GM18520 (cell line): ENCODE results near the gene FBLIM1.

Experiments used
- ATAC-seq: cut with Tn5 transposase; IDR thresholded peaks from one replicate; pipeline ENCODE4 v1.9.1; 2021; ENCODE audit not compliant: unreplicated experiment

The FBLIM1 gene, protein sequence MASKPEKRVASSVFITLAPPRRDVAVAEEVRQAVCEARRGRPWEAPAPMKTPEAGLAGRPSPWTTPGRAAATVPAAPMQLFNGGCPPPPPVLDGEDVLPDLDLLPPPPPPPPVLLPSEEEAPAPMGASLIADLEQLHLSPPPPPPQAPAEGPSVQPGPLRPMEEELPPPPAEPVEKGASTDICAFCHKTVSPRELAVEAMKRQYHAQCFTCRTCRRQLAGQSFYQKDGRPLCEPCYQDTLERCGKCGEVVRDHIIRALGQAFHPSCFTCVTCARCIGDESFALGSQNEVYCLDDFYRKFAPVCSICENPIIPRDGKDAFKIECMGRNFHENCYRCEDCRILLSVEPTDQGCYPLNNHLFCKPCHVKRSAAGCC

DNA sequence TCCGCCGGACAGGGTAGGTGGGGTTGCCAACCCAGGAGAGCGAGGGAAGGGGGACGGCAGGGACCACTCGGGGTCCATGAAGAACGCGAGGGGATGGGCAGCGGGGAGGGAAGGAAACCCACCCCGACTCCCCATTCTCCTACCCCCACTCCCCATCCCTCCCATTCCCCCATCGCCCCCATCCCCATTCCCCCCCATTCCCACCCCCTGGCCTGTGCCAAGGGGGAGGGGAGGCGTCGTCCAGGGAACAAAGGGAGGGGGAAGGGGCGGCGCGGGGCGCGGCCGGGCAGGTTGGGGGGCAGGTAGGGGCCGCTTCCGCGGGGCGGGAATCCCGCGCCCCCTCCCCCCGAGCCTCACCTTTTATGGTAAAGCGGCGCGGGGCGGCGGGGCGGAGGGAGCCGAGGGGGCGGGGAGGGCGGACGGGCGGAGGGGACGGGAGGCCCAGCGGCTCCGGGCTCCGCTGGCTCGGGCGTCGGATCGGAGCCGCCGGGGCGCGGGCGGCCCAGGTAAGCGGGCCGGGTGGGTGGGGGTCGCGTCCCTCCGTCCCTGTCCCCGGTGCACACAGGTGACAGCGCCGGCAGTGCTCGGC lies at the start of gene FBLIM1:
Gene FBLIM1, plus strand, starts transcription at position 453 of the 589 bp plus-strand sequence. CDS start 6,189 bp downstream, outside the sequence.
- ATAC-seq, result no peak

DNA sequence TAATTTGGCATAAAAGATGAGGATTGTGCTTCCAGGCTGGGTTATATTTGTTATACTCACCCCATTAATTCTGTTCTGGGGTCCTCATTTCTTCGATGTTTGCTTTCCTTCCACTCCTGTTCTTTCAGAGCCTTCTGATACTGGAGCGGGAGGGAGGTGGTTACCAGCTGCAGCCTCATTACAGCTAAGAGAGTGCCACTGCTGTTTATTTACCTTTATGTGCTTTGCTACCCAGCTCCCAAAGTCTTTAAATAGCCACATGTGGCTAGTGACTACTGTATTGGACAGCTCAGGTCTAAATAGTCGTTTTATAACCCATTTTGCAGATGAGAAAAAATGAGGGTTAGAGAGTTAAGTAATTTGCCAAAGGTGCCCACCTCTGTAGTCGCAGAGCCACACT lies 49.4 kb upstream of the FBLIM1 start:
- no peak for ATAC-seq

DNA sequence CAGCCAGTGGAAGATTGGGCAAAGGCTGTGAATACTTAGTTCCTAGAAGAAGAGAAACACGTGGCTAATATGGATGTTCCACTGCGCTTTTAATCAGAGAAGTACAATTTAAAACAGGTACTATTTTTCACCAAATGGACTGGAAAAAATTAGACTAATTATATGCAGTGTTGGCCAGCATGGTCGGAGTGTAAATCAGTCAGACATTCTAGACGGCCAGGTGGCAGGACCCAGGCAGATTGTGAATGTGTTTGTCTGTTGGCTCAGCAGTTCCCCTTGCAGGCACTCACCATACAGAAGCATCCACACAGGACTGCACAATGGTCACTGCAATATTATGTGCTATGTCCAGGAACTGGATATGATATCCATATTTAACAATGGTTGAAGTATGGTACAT lies 46.4 kb upstream of the FBLIM1 start:
- peak; percentile 85 for ATAC-seq

DNA sequence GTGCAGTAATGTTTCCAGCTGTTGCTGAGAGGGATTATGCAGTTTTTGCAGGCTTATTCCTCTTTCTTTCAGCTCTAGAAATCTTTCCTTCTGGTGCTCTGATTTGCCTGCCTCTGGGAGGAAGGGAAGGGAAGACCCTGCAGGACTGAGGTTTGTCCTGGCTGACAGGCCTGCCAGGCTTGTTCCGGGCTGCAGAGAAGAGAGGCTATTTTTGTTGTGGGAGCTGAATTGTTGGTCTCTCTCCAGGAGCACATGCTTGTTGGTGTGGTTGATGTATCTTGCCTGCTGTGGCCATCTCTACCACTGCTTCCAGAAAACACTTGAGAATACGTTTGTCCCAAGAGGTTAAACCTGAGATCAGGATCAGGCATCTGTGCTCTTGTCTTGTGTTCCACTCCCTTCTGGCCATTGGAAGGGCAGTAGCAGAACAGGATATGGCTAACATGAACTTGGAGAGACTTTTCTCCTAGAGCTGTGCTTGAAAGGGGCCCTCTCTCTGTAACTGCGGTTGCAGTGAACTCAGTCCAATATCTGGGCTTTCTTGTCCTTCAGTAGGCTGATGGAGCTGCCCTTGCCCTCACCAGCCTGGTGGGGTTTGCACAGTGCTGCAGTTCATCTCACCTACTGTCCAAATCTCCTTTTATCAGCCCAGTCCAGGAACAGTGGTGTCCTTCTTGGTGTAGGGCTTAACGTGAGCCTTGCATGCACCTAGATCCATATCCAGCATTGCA lies 44.0 kb upstream of the FBLIM1 start:
- ATAC-seq, result no peak

DNA sequence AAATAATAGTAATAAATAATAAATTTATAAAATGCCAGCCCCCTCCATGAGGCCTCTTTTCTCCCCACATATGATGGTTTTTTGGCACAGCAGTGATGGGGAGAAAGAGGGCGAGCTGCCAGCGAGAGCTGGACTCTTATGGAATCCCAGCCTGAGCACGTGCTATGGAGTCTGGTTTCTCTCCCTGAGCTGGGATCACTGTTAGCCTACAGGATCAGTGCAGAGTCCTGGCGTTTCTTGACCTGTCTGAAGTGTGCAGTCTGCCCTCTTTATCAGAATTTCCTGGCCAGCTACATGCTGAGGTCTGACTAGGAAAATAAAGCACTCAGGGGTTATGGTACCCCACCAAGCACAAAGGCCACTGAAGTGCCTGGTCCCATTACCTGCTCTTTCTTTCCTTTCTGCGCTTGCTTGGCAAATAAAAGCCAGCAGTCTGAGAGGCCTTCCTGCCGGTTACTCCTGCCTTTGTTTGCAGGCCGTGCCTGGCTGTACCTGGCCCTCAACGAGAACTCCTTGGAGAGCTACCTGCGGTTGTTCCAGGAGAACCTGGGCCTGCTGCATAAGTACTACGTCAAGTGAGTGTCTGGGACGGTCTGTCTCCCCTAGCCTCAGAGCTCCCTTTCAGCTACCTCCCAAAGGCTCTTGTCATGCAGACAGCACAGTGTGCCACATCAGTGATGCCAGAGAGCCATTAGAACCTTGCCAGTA lies 41.0 kb upstream of the FBLIM1 start:
- no peak for ATAC-seq

DNA sequence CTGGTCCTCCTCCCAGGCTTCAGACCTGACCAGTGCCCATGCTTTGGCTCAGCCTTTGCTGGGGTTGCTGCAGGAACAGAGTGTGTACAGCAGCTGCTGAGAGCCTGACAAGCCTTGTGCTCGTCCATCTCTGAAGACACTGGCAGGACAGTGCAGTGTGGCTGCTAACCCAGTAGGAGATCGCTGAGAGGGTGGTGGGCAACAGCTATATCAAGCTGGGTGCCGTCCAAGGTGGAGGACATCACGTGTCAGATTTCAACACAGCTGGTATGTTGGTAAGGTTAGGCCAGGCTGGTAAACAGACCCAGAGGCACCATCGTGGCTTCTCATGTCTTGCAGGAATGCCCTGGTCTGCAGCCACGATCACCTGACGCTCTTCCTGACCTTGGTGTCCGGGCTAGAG lies 40.4 kb upstream of the FBLIM1 start:
- no peak for ATAC-seq

DNA sequence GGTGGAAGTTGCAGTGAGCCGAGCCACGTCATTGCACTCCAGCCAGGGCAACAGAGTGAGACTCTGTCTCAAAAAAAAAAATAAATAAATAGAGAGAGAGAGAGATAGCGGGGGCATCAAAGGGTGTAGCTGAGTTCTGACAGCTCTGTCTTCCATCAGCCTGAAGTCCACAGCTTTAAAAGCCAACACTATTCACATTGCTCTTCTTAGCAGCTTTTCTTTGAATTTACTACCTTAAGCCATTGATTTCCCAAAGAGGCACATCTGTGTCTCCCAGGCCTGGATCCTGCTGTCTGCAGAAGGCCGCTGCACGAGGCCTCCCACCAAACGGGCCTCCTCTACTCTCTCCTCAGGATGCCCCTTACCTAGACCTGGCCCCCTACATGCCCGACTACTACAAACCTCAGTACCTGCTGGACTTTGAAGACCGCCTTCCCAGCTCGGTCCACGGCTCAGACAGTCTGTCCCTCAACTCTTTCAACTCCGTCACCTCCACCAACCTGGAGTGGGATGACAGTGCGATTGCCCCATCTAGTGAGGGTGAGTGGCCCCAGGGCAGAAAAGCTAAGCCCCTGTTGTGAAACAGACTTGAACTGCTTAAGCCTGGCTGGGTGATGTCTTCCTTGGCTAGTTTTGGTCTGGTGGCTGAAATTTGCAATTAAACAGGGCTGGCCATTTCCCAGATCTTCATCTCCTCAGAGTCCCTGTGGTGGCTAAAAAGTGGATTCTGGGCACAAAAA lies 39.0 kb upstream of the FBLIM1 start:
- ATAC-seq, result no peak

DNA sequence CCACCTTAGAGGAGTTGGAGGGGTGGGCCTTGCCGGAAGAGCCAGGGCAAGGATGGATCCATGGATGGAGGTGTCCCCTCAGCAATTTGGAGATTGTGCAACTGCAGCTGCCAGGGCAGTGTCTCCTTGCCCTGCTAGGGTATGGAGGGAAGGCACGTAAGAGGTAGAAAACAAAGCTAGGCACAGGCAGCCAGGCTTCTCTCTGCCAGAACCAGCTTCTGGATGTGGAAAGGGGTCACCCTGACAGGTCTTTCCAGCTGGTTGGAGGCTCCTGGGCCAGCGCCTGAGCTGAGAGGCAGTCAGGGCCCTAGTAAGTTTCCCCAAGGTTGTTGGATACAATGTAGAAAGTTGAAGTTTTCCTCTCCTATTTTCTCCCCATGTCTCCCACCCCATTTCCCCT lies 37.7 kb upstream of the FBLIM1 start:
- no peak for ATAC-seq

DNA sequence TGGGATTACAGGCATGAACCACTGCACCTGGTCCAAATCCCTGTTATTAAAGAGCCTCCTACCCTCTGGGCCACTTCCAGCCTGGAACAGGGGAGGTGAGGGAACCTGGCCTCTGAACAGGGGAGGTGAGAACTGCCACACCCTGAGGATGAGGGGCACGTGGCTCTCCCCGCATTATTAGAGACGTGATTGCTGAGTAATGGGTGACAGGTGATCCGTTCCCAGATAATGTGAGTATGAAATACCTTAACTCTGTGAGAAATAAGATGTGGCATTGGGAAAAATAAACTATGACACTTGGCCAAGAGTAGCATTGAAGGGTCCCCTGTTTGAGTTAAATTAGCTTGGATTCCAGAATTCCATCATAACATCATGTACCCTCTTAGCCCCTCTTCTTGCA lies 36.2 kb upstream of the FBLIM1 start:
- ATAC-seq, result no peak

DNA sequence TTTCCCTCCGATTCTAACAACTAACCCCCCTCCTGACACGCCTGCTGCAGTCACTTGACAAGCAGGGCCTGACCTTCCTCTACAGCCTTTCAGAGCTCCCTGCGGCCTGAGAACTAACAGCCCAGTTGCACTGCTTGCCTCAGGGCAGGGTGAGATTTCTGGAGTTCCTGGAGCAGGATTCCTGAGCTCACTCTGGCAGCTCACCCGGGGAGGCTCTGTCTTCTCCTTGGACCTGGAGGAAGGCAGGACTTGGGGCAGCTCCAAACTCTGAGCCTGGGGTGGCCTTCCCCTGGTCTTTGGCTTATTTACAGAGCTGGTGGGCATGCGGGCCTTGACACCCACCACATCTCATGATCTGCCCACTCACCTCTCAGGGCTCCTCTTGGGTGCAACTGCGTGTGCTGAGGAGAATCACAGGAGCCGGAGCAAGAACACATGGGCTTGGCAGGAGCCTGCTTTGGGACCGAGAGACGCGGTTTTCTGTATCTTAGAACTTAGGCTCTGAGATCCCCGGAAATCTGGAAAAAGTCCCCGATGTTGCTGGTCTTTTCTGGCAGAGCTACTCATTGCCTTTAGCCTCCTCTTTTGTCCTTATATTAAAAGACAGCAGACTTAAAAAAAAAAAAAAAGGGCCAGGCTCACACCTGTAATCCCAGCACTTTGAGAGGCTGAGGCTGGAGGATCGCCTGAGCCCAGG lies 35.6 kb upstream of the FBLIM1 start:
- no peak for ATAC-seq

DNA sequence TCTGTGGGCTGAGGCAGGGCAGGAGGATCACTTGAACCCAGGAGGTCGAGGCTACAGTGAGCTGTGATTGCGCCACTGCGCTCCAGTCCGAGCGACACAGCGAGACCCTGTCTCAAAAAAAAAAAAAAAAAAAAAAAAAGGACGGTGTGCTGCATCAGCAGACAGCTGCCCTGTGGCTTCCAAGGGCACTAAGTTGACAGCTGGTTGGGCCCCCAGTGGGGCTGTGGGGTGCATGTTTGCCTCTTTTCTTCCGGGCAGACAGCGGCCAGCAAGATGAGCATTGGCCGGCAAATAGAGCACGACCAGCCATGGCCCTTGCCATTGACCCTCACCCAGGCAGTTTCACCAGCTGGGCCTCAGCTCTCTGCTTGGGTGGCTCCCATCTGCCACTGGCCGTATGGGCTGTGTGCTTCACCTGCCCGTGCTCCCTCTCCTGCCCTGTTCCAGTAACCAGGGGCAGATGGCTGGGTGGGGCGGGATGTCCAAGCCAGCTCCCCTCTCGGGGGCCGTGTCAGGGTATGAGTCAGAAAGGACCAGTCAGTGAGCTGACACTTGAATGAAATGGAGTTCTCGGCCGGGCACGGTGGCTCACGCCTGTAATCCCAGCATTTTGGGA lies 34.9 kb upstream of the FBLIM1 start:
- no peak for ATAC-seq

DNA sequence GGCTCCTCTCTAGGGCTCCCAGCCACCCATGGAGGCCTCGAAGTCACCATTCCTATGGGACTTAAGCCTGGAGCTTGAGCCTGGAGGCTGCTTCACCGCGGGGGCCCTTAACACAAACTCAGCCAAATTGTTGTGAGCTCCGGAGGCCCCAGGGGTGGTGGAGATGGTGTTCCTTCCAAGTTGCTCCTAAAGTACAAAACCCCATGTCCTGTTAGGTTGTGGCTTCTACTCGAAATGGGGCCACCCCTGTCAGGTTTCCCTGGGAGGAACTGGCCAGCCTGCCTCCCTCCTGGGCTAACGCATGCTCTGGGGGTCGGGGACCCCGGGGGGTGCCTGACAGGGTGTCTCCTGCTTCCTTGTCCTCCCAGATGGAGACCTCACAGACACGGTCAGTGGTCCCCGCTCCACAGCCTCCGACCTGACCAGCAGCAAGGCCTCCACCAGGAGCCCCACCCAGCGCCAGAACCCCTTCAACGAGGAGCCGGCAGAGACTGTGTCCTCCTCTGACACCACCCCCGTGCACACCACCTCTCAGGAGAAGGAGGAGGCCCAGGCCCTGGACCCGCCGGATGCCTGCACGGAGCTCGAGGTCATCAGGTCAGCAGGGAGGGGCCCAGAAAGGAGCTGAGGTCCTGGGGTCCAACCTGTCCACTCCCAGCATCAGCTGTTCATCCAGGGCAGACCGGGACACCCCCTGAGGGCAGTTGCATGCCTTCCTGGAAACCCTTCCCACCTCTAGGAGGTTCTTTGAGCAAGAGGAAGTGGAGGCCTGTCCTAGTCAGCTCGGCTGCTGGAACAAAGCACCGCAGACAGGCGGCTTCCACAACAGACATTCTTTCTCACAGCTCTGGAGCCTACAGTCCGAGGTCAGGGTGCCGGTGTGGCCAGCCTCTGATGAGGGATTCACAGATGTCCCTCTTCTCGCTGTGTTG lies 33.4 kb upstream of the FBLIM1 start:
- ATAC-seq, result no peak

DNA sequence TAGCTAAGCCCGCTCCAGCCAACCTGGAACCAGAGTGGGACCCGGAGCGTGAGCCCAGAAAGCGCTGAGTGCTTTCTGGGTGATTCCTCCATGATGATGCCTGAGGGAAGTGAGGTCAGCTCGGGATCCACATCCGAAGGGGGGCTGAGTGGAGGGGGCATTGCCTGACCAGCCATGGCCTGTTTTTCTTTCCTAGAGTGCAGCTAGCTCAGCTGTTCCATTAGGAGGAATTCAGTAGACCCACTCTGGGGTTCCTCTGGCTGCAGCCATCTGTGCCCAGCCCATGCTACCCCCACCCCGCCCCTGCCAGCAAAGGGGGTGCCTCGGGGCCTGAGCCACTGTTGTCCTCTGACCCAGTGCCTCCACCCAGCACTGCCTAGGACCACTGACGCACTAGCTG lies 32.1 kb upstream of the FBLIM1 start:
- no peak for ATAC-seq

DNA sequence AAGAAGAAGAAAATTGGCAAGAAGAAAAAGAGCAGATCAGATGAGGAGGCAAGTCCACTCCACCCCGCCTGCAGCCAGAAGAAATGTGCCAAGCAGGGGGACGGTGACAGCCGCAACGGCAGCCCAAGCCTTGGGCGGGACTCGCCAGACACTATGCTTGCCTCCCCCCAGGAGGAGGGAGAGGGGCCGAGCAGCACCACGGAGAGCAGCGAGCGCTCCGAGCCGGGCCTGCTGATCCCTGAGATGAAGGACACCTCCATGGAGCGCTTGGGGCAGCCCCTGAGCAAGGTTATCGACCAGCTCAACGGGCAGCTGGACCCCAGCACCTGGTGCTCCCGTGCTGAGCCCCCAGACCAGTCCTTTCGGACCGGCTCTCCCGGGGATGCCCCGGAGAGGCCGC lies 31.6 kb upstream of the FBLIM1 start:
- no peak for ATAC-seq

DNA sequence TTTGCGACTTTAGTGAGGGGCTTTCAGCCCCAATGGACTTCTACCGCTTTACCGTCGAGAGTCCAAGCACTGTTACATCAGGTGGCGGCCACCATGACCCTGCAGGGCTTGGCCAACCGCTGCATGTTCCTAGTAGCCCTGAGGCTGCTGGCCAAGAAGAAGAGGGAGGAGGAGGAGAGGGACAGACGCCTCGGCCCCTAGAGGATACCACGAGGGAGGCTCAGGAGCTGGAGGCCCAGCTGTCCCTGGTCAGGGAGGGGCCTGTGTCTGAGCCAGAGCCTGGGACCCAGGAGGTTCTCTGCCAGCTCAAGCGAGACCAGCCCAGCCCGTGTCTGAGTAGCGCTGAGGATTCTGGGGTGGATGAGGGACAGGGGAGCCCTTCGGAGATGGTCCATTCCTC lies 31.2 kb upstream of the FBLIM1 start:
- no peak for ATAC-seq

DNA sequence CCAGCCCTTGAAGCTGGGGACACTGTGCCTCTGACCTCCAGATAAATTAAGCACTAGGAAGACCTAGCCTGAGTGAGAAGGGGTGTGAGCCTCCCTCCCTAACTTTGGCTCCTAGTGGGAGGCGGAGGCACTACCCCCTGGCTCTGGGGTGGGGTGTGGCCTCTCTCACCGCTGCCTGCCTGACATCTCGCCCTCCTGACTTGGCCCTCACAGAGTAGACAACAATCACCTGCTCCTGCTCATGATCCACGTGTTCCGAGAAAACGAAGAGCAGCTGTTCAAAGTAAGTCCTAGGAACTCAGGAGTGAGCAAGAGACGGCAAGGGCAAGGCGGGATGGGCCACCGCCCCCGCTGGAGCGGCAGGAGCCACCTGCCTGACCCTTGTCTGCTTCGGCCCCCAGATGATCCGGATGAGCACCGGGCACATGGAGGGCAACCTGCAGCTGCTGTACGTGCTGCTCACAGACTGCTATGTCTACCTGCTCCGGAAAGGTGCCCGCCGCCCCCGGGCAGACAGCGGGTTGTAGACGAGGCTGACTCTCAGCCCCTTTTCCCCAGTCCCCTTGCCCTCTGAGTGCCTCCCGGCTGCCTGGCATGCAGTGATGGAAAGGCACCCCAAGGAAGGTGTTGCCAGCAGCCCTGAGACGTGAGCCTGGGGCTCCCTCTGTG lies 30.6 kb upstream of the FBLIM1 start:
- no peak for ATAC-seq

DNA sequence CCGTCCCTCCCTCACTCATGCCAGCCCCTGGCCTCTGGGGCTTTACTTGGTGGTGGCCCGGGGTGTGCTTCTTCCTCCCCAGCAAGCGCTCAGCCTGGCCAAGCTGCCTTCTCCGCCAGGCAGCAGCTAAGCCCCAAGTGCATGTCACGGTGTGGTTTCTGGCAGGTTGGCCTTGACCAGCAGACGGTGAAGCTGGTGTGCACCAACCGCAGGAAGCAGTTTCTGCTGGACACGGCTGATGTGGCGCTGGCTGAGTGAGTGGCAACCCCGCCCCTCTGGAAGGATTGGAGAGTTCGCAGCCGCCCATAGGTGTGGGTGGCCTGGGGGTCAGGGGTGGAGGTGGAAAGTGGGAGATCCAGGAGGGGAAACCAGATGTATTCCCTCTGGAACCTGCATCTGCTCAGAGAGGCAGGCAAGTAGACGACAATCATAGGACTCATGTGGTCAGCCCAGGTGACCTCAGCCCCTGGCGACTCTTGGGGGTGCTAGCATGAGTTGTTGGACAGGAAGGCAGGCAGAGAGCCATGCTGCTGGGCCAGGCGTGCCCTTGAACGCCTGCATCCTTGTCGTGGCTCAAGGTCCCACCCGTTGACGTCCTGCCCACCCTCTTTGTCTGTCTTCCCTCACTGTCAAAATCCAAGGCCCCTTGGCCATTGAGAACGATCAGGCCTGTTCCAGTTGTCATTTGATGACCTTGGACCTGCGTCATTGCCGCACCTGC lies 29.5 kb upstream of the FBLIM1 start:
- no peak for ATAC-seq

DNA sequence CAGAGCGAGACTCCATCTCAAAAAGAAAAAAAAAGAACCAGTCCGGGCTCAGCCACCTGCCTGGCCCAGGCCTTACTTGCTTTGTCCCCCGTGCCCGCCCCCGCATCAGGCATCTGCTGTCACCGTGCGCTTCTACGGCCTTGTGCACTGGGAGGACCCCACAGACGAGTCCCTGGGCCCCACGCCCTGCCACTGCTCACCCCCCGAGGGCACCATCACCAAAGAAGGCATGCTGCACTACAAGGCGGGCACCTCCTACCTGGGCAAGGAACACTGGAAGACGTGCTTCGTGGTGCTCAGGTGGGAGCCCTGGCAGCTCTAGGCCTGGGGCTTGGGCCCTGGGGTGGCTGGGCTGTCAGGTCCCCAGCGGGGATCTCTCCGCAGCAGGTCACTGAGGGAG lies 28.2 kb upstream of the FBLIM1 start:
- ATAC-seq, result no peak
